Measurements from ENCODE around the gene ADISSP. TPM values are rescaled to one million over a fixed set of nuclear protein-coding genes. Genes with fewer than 3 reads are reported as not detected.

The ADISSP gene
- polyA plus RNA-seq, 3 donors: 59.6 to 78.5 (median 68.5) TPM

GRCh38 chr20:3778976-3779375, 11.4 kb upstream of the ADISSP start:
- peaks cover 17 to 23% of the 10 kb centered on the region in 2 donors for H3K27me3 ChIP-seq (ENCODE audit: control insufficient read depth in 2 of 2, insufficient read depth in 2 of 2, low read length in 2 of 2)
- H3K4me3 Mint-ChIP-seq: peak overlapping the region; percentile 89 to 97
- intact Hi-C loops (cut with micrococcal nuclease): no loop called here
- peaks cover 31 to 40% of the 10 kb centered on the region in 2 donors for H3K4me1 ChIP-seq (ENCODE audit: control insufficient read depth in 1 of 2, insufficient read depth in 2 of 2, low read length in 2 of 2)
- peaks cover 4 to 9% of the 10 kb centered on the region in 2 donors for H3K36me3 Mint-ChIP-seq
- H3K9me3 Mint-ChIP-seq: peaks cover 0 to 10% (median 4%) of the 10 kb centered on the region in 7 donors
- H3K27ac ChIP-seq (ENCODE audit: low read depth in 1 of 2, low read length in 2 of 2): no peak overlapping the region
- no peak for TF ChIP-seq CTCF (IDR thresholded peaks at IDR 0.05)
- H3K9ac ChIP-seq (ENCODE audit: insufficient read depth, low read length, poor library complexity, severe bottlenecking): no peak overlapping the region
- DNase-seq: no peak
- 37% methylated on average over 16 of the region's 18 CpGs for WGBS (ENCODE audit: insufficient coverage)
- H3K36me3 ChIP-seq (replicated peaks in 1 of 2; ENCODE audit: control insufficient read depth in 1 of 2, insufficient read depth in 2 of 2, low read length in 2 of 2): peaks cover 3 to 7% of the 10 kb centered on the region in 2 donors
- peaks cover 27 to 37% (median 28%) of the 10 kb centered on the region in 3 donors for H3K27me3 Mint-ChIP-seq (ENCODE audit: low read depth in 3 of 3)
- H3K4me3 ChIP-seq (replicated peaks in 1 of 3; ENCODE audit: low read depth in 2 of 3, low read length in 3 of 3): no peak overlapping the region
- H3K9me3 ChIP-seq (replicated peaks in 1 of 2; ENCODE audit: control insufficient read depth in 1 of 2, insufficient read depth in 1 of 2, low read length in 2 of 2): peaks cover 10% of the 10 kb centered on the region in 2 donors
- H3K4me2 ChIP-seq (replicated peaks; ENCODE audit: extremely low read depth, low read length, poor library complexity, severe bottlenecking): no peak overlapping the region
- peaks cover 7% of the 10 kb centered on the region for H3K79me2 ChIP-seq (ENCODE audit: insufficient read depth, low read length)
- peaks cover 33% of the 10 kb centered on the region for H4K20me1 ChIP-seq (ENCODE audit: insufficient read depth, low read length)
- no peak overlapping the region for H3K27ac Mint-ChIP-seq
- H3K4me1 Mint-ChIP-seq: peaks cover 52% of the 10 kb centered on the region
- no peak overlapping the region for H2AFZ ChIP-seq (ENCODE audit: insufficient read depth, low read depth, low read length, poor library complexity, severe bottlenecking)

- peak overlapping the region; percentile 89 to 97 for H3K4me3 Mint-ChIP-seq
- H3K27ac Mint-ChIP-seq: peak overlapping the region in 2 of 7 donors; percentile 15 to 66
- H2AFZ ChIP-seq (ENCODE audit: insufficient read depth, low read depth, low read length, poor library complexity, severe bottlenecking): peak overlapping the region; percentile 91
- peak overlapping the region; percentile 95 for H3K4me2 ChIP-seq (replicated peaks; ENCODE audit: extremely low read depth, low read length, poor library complexity, severe bottlenecking)
- DNase-seq: peak; percentile 36 to 58 (median 40)
- no peak overlapping the region for H3K27ac ChIP-seq (ENCODE audit: low read depth in 1 of 2, low read length in 2 of 2)
- peaks cover 10% of the 10 kb centered on the region in 2 donors for H3K9me3 ChIP-seq (replicated peaks in 1 of 2; ENCODE audit: control insufficient read depth in 1 of 2, insufficient read depth in 1 of 2, low read length in 2 of 2)
- H3K4me3 ChIP-seq (replicated peaks in 1 of 3; ENCODE audit: low read depth in 2 of 3, low read length in 3 of 3): peak overlapping the region; percentile 40 to 78 (median 46)
- H3K4me1 ChIP-seq (ENCODE audit: control insufficient read depth in 1 of 2, insufficient read depth in 2 of 2, low read length in 2 of 2): peaks cover 31% of the 10 kb centered on the region in 2 donors
- H3K79me2 ChIP-seq (ENCODE audit: insufficient read depth, low read length): no peaks in the 10 kb centered on the region
- H3K27me3 Mint-ChIP-seq (ENCODE audit: low read depth in 3 of 3): peaks cover 27 to 37% (median 28%) of the 10 kb centered on the region in 3 donors
- intact Hi-C loops (cut with micrococcal nuclease): no loop called here
- TF ChIP-seq CTCF (IDR thresholded peaks at IDR 0.05): no peak
- peak overlapping the region; percentile 43 for H3K9ac ChIP-seq (ENCODE audit: insufficient read depth, low read length, poor library complexity, severe bottlenecking)
- peaks cover 0 to 10% (median 4%) of the 10 kb centered on the region in 7 donors for H3K9me3 Mint-ChIP-seq
- peaks cover 17 to 23% of the 10 kb centered on the region in 2 donors for H3K27me3 ChIP-seq (ENCODE audit: control insufficient read depth in 2 of 2, insufficient read depth in 2 of 2, low read length in 2 of 2)
- WGBS (ENCODE audit: insufficient coverage): 2% methylated on average over 69 of the region's 70 CpGs
- H3K36me3 ChIP-seq (replicated peaks in 1 of 2; ENCODE audit: control insufficient read depth in 1 of 2, insufficient read depth in 2 of 2, low read length in 2 of 2): no peaks in the 10 kb centered on the region
- H3K36me3 Mint-ChIP-seq: peaks cover 3% of the 10 kb centered on the region in 2 donors
- peaks cover 45% of the 10 kb centered on the region for H3K4me1 Mint-ChIP-seq
- H4K20me1 ChIP-seq (ENCODE audit: insufficient read depth, low read length): peaks cover 23% of the 10 kb centered on the region
These were observed 10.4 kb upstream of the ADISSP start for GRCh38 chr20:3777716-3778629.

All from CD14-positive monocyte (primary cell).